HG03097 (cell line): ENCODE results near the gene GLCE.
"Not testable (repeated sequence)": the region's sequence is repeated elsewhere in the genome, so short reads cannot be mapped to it uniquely, and the experiment has no call there.

Source experiments
- ATAC-seq: cut with Tn5 transposase; IDR thresholded peaks from one replicate; pipeline ENCODE4 v1.9.1; 2021; ENCODE audit not compliant: unreplicated experiment, low FRiP score

Gene GLCE

GRCh38 chr15:69158201-69158842 is 2.1 kb upstream of the GLCE start:
- no peak for ATAC-seq

DNA sequence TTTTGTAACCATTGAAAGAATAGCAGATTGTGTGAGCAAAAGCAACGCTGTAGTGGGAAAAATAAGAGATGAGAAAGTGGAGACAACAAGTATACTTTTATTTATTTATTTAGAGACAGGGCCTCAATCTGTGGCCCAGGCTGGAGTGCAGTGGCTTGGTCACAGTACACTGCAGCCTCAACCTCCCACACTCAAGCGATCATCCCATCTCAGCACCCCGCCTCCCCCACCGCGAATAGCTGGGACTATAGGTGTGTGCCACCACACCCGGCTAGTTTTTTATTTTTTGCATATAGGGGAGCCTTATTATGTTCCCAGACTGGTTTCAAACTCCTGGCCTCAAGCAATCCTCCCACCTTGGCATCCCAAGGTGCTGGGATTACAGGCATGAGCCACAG is 1.6 kb upstream of the GLCE start:
- no peak for ATAC-seq

- no peak for ATAC-seq
Measured at GRCh38 chr15:69159805-69160140, 662 bp upstream of the GLCE start.

GRCh38 chr15:69161079-69161877 is 843 bp downstream of the GLCE start:
- ATAC-seq = no peak

DNA sequence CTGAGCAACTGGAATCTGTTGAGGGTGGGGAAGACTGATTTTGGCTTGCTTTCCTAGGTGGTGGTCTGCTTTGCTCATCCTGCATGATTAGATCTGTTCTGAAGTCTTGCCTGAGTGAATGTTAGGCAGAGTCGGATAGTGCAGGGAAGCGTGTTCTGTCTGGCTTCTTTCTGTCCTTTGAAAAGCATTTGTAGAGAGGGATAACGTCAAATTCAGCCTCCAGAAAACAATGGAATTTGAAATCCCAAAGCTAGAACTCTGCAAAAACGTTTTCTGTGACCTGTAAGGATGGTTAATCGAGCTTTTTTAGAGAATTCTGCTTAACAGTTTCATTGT is 1.4 kb downstream of the GLCE start:
- ATAC-seq = no peak

GRCh38 chr15:69163141-69163669 is 2.8 kb downstream of the GLCE start:
- ATAC-seq = no peak

DNA sequence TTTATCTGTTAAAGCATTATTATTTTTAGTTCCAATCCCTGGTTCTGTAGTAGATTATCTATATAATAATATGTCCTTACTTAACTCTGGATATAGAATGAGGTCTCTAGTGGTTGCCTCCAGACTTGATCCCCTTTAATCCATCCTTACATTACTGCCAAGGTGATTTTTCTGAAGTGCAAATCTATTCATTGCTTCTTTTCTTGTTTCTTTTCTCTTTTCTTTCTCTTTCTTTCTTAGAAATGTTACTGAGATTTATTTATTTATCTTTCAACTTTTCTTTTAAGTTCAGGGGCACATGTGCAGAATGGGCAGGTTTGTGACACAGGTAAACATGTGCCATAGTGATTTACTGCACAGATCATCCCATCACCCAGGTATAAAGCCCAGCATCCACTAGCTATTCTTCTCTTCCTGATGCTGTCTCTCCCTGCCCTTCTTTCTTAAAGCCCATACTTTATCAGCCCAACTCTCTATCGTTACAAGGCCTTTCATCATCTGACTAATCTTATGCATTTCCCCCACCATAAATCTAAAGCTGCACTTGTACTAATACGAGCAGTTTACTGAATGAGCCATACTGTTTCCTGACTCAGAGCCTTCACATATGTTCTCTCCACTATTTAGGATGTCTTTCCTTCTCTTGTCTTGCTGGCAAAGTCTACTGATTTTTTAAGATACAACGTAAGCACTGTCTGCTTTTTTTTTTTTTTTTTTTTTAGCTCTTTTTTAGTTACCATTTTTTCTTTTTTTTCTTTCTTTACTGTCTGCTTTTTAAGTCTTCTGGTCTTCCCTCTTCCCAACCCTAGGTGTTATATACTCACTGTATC is 4.6 kb downstream of the GLCE start:
- no peak for ATAC-seq

- no peak for ATAC-seq
Measured at GRCh38 chr15:69165637-69166025, 5.2 kb downstream of the GLCE start.

- no peak for ATAC-seq
Measured at GRCh38 chr15:69167218-69167846, 6.9 kb downstream of the GLCE start.

DNA sequence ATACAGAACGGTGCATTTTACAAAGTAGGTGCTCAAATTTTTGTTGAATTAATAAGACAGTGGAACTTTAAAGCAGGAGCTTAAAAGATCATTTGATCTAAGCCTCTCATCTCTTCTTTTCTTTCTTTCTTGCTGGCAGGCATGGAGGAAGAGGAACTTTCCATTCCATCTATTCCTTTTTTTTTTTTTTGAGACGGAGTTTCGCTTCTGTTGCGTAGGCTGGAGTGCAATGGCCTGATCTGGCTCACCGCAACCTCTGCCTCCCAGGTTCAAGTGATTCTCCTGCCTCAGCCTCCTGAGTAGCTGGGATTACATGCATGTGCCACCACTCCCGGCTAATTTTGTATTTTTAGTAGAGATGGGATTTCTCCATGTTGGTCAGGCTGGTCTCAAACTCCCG is 7.9 kb downstream of the GLCE start:
- ATAC-seq = not testable (repeated sequence)

DNA sequence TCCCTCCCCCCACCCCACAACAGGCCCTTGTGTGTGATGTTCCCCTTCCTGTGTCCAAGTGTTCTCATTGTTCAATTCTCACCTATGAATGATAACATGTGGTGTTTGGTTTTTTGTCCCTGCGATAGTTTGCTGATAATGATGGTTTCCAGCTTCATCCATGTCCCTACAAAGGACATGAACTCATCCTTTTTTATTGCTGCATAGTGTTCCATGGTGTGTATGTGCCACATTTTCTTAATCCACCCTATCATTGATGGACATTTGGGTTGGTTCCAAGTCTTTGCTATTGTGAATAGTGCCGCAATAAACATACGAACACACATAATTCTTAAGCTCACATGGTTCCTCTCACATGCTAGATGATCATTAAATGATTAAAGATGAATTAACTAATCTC is 9.1 kb downstream of the GLCE start:
- ATAC-seq = not testable (repeated sequence)

GRCh38 chr15:69170597-69170996 is 10.2 kb downstream of the GLCE start:
- ATAC-seq = no peak

GRCh38 chr15:69172847-69173246 is 12.4 kb downstream of the GLCE start:
- ATAC-seq = no peak

GRCh38 chr15:69175536-69175935 is 15.1 kb downstream of the GLCE start:
- no peak for ATAC-seq

GRCh38 chr15:69181424-69181823 is 21.0 kb downstream of the GLCE start:
- no peak for ATAC-seq

- no peak for ATAC-seq
Measured at GRCh38 chr15:69185216-69185615, 24.8 kb downstream of the GLCE start.

GRCh38 chr15:69185706-69186105 is 25.3 kb downstream of the GLCE start:
- no peak for ATAC-seq

DNA sequence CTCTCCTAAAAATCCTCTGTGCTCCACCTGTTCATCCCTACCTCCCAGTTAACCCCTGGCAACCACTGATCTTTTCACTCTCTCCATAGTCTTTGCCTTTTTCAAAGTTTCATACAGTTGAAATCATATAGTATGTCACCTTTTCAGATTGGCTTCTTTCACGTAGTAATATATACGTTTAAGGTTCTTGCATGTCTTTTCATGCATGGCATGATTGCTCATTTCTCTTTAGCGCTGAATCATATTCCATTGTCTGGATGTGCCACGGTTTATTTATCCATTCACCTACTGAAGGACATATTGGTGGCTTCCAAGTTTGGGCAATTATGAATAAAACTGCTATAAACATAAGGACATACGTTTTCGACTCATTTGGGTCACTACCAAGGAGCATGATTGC is 28.7 kb downstream of the GLCE start:
- ATAC-seq = no peak

- ATAC-seq = no peak
Measured at GRCh38 chr15:69190091-69190490, 29.7 kb downstream of the GLCE start.

DNA sequence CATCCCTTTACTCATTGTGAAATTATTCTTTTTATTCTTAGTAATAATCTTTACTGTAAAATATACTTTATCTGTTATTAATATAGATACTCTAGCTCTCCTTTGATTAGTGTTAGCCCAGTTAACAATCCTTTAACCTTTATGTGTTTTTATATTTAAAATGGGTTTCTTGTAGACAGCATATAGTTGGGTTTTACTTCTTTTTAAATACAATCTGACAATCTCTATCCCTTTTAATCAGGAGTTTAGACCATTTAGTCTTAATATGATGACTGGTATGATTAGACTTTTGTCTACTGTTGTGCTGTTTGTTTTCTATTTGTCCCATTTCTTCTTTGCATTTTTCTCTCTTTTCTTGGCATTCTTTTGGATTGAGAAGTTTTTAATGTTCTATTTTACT is 30.1 kb downstream of the GLCE start:
- no peak for ATAC-seq
